RPMI8226 (cell line): ENCODE measurements around the gene MAN1A1.

Experiments
- DNase-seq: peaks from one replicate; pipeline ENCODE4 v3.0.0-alpha.2; 2015

Gene MAN1A1

GRCh38 chr6:119345114-119345513, 4.4 kb downstream of the MAN1A1 start:
- no peak for DNase-seq

- DNase-seq: no peak
These were observed 5.3 kb downstream of the MAN1A1 start for GRCh38 chr6:119344306-119344705.

GRCh38 chr6:119343573-119344146, 5.9 kb downstream of the MAN1A1 start:
- no peak for DNase-seq

- no peak for DNase-seq
These were observed 6.4 kb downstream of the MAN1A1 start for GRCh38 chr6:119343167-119343566.

GRCh38 chr6:119342430-119342829, 7.1 kb downstream of the MAN1A1 start:
- DNase-seq: no peak

GRCh38 chr6:119340796-119341487, 8.6 kb downstream of the MAN1A1 start:
- no peak for DNase-seq

- DNase-seq: no peak
These were observed 9.6 kb downstream of the MAN1A1 start for GRCh38 chr6:119339941-119340456.

GRCh38 chr6:119337762-119338161, 11.8 kb downstream of the MAN1A1 start:
- DNase-seq: no peak

GRCh38 chr6:119337252-119337651, 12.3 kb downstream of the MAN1A1 start:
- no peak for DNase-seq

GRCh38 chr6:119334535-119335264, 14.9 kb downstream of the MAN1A1 start:
- no peak for DNase-seq

- no peak for DNase-seq
These were observed 15.8 kb downstream of the MAN1A1 start for GRCh38 chr6:119333707-119334295.

- no peak for DNase-seq
These were observed 16.4 kb downstream of the MAN1A1 start for GRCh38 chr6:119333063-119333609.

- no peak for DNase-seq
These were observed 17.8 kb downstream of the MAN1A1 start for GRCh38 chr6:119331663-119332286.

GRCh38 chr6:119330520-119331113, 18.9 kb downstream of the MAN1A1 start:
- no peak for DNase-seq

- DNase-seq: no peak
These were observed 19.8 kb downstream of the MAN1A1 start for GRCh38 chr6:119329794-119330180.

GRCh38 chr6:119328892-119329793, 20.4 kb downstream of the MAN1A1 start:
- DNase-seq: no peak

GRCh38 chr6:119328254-119328653, 21.3 kb downstream of the MAN1A1 start:
- no peak for DNase-seq

- DNase-seq: no peak
These were observed 21.8 kb downstream of the MAN1A1 start for GRCh38 chr6:119327810-119328209.

GRCh38 chr6:119326291-119327005, 23.1 kb downstream of the MAN1A1 start:
- no peak for DNase-seq

GRCh38 chr6:119325559-119326265, 23.8 kb downstream of the MAN1A1 start:
- DNase-seq: no peak
